Hepatic stellate cell (primary cell): Measurements from ENCODE around the gene CCDC138.

Experiments used
- DNase-seq: peaks from one replicate; pipeline ENCODE4 v3.0.0; 2011; ENCODE audit warnings: low spot score

CCDC138 gene

GRCh38 chr2:108825736-108826135 is 39.2 kb downstream of the CCDC138 start:
- no peak for DNase-seq

GRCh38 chr2:108829578-108830310 is 43.2 kb downstream of the CCDC138 start:
- DNase-seq, result no peak

DNA sequence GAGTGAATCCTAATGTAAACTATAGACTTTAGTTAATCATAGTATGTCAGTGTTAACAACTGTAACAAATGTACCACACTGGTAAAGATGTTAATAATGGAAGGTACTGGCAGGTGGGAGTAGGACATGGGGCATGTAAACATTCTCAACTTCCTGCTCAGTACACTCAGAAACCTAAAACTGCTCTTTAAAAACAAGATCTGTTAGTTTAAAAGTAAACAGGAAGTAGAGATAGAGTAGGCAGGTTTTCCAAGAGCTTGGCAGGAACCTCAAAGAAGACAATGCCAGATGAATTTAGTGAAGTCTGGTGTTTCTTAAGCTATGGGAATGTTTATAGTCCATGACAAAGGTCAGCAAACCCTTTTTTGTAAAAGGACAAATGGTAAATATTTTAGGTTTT is 46.6 kb downstream of the CCDC138 start:
- DNase-seq, result no peak

- no peak for DNase-seq
Observed at GRCh38 chr2:108834620-108835019, 48.0 kb downstream of the CCDC138 start.

DNA sequence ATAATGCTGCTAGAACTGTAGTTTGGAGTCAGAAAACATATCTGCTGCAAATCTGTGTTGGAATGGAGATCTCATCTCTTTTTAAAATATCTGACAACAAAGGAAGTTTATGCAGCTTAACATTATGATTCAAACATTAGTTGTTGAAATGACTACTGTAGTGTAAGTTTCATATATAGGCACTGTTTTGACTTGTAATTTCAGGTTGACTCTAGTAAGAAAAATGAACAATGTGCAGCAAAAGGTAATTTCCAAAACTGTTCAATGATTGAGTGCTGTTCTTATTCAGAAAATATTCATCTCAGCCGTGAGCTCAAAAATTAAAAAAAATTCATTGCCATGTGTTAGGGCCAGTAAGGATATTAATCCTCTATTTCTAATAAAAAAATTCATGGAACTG is 48.5 kb downstream of the CCDC138 start:
- no peak for DNase-seq

GRCh38 chr2:108837198-108837597 is 50.6 kb downstream of the CCDC138 start:
- DNase-seq, result no peak

- DNase-seq, result no peak
Observed at GRCh38 chr2:108841506-108841905, 54.9 kb downstream of the CCDC138 start.

DNA sequence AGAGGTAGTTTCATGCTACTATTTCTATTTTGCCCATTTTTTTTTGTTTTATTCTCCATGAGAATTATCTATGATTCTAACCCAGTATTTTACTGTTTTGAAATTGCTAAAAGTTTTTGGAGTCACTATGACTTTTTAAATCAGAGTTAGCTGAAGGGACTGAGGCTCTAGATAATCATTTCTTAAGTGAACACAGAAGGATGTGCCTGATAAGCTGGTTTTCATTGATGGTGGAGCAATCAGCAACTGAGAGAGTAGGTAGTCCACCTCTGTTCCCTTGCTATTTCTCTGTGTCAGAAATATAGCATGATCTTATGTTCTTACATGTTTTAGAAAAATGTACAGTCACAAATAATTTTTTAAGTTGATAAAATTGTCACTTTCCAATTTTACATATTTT is 59.4 kb downstream of the CCDC138 start:
- DNase-seq, result no peak

GRCh38 chr2:108847000-108847399 is 60.4 kb downstream of the CCDC138 start:
- no peak for DNase-seq

GRCh38 chr2:108852375-108852774 is 65.8 kb downstream of the CCDC138 start:
- DNase-seq, result no peak

DNA sequence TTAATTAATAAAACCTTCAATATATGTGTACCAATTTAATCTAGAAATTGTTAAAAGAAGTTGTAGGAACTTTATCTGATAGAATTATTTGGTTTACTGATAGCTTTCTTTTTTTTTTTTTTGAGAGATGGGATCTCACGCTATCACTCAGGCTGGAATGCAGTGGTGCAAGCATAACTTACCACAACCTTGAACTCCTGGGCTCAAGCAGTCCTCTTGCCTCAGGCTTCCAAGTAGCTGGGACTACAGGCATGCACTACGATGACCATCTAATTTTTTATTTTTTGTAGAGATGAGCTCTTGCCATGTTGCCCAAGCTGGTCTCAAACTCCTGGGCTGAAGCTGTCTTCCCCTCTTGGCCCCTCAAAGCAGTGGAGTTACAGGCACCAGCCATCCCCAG is 66.8 kb downstream of the CCDC138 start:
- no peak for DNase-seq

GRCh38 chr2:108854484-108854883 is 67.9 kb downstream of the CCDC138 start:
- DNase-seq, result no peak

DNA sequence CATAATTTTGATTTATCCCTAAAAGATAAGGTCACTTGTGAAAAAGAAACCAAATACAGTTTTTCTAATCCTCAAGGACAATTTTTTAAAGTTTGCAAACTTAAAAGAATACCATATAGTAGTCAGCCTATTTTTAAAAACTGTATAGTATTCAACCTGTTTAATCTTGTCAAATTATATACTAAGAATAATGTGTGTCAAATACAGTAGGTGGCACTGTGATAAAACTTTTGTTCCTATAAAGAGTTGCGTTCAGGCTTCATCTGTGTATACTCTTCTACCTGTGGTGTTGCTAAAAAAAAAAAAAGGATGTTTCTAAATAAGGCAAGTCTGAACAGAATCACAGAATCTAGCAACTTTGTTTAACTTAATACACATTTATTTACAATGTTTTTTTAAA is 68.6 kb downstream of the CCDC138 start:
- DNase-seq, result no peak

- DNase-seq, result no peak
Observed at GRCh38 chr2:108858894-108859293, 72.3 kb downstream of the CCDC138 start.

DNA sequence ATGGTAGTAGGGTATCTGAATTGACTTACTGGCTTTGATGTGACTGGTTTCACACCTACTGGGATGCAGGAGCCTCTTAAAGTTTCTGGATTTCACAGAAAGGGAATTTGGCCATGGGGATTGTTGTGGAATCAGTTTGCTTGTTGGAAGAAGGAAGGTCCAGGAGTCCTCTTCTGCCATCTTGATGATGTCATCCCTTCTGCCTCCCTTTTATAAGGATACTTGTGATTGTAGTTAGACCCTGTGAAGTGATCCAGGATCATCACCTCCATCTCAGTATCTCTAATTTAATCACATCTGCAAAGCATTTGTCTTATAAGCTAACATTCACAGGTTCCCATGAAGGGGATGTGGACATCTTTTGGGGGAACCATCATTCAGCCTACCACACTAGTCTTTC is 79.5 kb downstream of the CCDC138 start:
- no peak for DNase-seq

DNA sequence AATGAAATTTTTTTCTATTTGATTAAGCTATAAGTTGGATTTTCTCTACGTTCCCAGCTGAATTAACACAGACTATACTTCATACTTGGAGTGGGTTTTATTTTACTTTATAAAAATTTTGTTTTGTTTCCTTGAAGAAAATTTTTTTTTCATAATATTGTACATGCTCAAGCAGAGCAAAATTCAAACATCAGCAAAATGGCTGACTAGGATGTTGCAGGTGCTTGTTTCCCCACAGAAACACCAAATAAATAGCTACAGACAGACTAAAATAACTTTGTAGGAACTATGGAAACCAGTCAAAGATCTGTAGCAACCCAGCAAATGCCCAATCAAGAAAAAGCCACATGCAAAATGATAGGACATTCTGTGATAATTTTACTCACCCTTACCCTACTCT is 82.3 kb downstream of the CCDC138 start:
- DNase-seq, result no peak

- DNase-seq, result no peak
Observed at GRCh38 chr2:108869542-108869941, 83.0 kb downstream of the CCDC138 start.

- DNase-seq, result no peak
Observed at GRCh38 chr2:108870069-108870644, 83.6 kb downstream of the CCDC138 start.

DNA sequence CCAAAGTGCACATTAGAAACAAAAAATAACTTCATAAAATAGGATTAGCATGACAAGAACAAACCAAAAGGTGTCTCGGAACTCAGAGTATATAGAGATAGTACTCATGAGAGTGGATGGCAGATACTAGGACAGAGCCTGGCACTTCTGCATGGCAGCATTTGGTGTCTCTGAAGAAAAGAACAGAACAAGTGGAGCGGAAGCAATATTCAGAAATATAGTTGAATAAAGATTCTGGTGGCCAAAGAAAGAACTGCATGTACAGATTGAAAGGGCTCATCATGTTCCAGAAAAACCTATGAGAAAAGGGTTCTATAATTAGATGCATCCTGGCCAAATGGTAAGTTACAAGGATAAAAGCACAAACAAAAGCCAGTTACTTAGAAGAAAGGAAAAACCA is 90.9 kb downstream of the CCDC138 start:
- no peak for DNase-seq

GRCh38 chr2:108878276-108878675 is 91.7 kb downstream of the CCDC138 start:
- no peak for DNase-seq

DNA sequence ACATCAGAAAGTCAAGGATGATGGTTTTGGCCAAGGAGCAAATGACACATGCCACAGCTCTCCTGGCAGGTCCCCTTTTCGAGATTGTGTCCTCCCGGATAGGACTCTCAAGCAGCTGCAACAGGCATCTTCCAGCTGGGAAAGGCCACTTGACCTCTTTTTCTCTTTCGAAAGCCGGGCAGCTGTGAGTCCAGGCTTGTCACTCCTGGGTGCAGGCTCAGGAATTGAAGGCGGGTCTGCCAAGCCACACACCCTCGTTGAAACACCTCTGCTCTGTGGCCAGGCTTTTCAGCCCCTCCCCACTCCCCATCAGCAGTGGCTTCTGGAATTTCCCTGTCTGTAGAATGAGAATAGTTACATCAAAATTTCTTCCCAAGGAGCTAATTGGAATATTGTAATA is 98.0 kb downstream of the CCDC138 start:
- DNase-seq, result no peak

DNA sequence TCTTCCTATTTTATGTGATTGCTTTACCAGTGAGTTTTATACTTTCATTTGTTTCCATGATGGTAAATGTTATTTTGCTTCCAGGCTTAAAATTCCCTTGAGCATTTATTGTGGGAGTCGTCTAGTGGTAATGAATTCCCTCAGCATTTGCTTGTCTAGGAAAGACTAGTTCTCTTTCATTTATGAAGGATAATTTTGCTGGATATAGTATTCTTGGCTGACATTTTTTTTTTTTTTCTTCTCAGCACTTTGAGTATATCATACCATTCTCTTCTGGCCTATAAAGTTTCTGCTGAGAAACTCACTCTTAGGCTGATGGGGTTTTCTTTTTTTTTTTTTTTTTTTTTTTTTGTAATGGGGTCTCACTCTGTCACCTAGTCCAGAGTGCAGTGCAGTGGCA is 103.3 kb downstream of the CCDC138 start:
- no peak for DNase-seq

DNA sequence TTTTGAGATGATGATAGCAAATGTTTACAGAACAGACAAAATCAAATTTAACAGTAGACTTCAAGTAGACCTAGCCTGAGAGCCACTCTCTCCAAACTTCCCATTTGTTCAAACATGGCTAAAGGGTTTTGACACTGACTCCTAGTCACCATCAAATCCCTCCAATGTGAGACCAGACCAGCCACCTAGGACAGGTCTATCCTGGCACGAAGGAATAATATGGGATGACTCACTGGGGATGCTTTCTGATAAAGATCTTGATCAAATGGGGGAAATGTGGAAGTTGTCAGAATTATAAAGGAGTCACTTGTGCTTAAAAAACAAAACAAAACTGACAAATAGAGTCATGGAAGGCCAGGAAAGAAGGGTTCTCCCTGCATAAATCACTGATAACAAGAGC is 106.7 kb downstream of the CCDC138 start:
- no peak for DNase-seq

- no peak for DNase-seq
Observed at GRCh38 chr2:108894766-108895165, 108.2 kb downstream of the CCDC138 start.
